HepG2 (cell line): ENCODE results near the gene TPBGL. TPM values are rescaled to one million over a fixed set of nuclear protein-coding genes. Genes with fewer than 3 reads are reported as not detected.

Experiments
- ATAC-seq: fragments of 200-7000 bp; cut with Tn5 transposase; 3 replicates; pipeline ENCODE4 v1.9.1; 2020; ENCODE audit warnings: mild to moderate bottlenecking, moderate library complexity
- BruUV-seq: library from RNA; stranded (reverse); fragments of 400-500 nt; replicated peaks from 2 replicates; lab custom pipeline; 2021; lab: Mats Ljungman, UMichigan
- CTCF ChIA-PET: fragments of 300-600 bp; formaldehyde crosslinking; extraction: SDS; loops from one replicate; lab custom pipeline; 2021; ENCODE audit warnings: low total read pairs, inconsistent platforms, low intra/inter-chr PET ratio; lab: Yijun Ruan, JAX
- POLR2A ChIA-PET: fragments of 350-600 bp; sonication (Branson Sonifier 250); formaldehyde crosslinking; loops from one replicate; lab custom pipeline; 2020; ENCODE audit warnings: antibody characterized with exemption, inconsistent platforms; lab: Yijun Ruan, JAX
- DNase-seq: peaks from one replicate; pipeline ENCODE4 v3.0.0-alpha.2; 2015; ENCODE audit warnings: low spot score
- FAIRE-seq: peaks from 3 replicates; lab custom pipeline; 2011; peaks lifted over from hg19 to GRCh38; lab: Jason Lieb, UNC
- H2AFZ ChIP-seq: one replicate; pipeline ENCODE4 v1.6.1; 2011; ENCODE audit warnings: low read length, inconsistent platforms
- H3K27ac ChIP-seq: fragments of 300-600 bp; 3 replicates; pipeline ENCODE4 v1.8.0; 2011; ENCODE audit warnings: mixed run types, mild to moderate bottlenecking, mixed read lengths, low read length, inconsistent platforms; ENCODE audit not compliant: insufficient read depth; ENCODE audit errors: extremely low read length
- H3K27me3 ChIP-seq, 2 experiments: fragments of 200-600 bp in 1 of 2; 2 replicates in 1 of 2; 3 replicates in 1 of 2; pipeline versions ENCODE4 v1.6.0 to v1.8.0; 2011; ENCODE audit warnings: low read length in 2 of 2, mild to moderate bottlenecking in 2 of 2, moderate library complexity in 2 of 2, inconsistent platforms in 1 of 2; ENCODE audit not compliant: insufficient read depth in 2 of 2, control insufficient read depth in 1 of 2
- H3K36me3 ChIP-seq, 2 experiments: fragments of 200-600 bp in 1 of 2; replicated peaks in 1 of 2; 2 replicates in 1 of 2; 3 replicates in 1 of 2; pipeline versions ENCODE4 v1.5.1 to v1.8.0; 2011; ENCODE audit warnings: low read length in 2 of 2, inconsistent platforms in 1 of 2; ENCODE audit not compliant: insufficient read depth in 2 of 2, control insufficient read depth in 1 of 2
- H3K4me1 ChIP-seq: 2 replicates; pipeline ENCODE4 v1.5.1; 2012; ENCODE audit warnings: low read length, inconsistent platforms; ENCODE audit not compliant: insufficient read depth
- H3K4me2 ChIP-seq: 2 replicates; pipeline ENCODE4 v1.6.0; 2011; ENCODE audit warnings: low read depth, low read length, inconsistent platforms
- H3K4me3 ChIP-seq, 3 experiments: fragments of 200-600 bp in 1 of 3; sonication (generic), shearing (Covaris generic) in 1 of 3; replicated peaks in 1 of 3; 2 replicates each; pipeline ENCODE4 v1.5.1; 2011 to 2016; ENCODE audit warnings: low read length in 3 of 3, inconsistent platforms in 2 of 3, low read depth in 2 of 3, mild to moderate bottlenecking in 2 of 3, control low read depth in 1 of 3, mixed read lengths in 1 of 3; ENCODE audit not compliant: insufficient read depth in 1 of 3
- H3K79me2 ChIP-seq: one replicate; pipeline ENCODE4 v1.6.1; 2011; ENCODE audit warnings: low read length, inconsistent platforms; ENCODE audit not compliant: insufficient read depth
- H3K9ac ChIP-seq: 2 replicates; pipeline ENCODE4 v1.6.0; 2011; ENCODE audit warnings: mild to moderate bottlenecking, low read depth, low read length, inconsistent platforms; ENCODE audit not compliant: insufficient read depth
- H3K9me3 ChIP-seq: 2 replicates; pipeline ENCODE4 v1.5.1; 2012; ENCODE audit warnings: mild to moderate bottlenecking, low read length
- H4K20me1 ChIP-seq: 2 replicates; pipeline ENCODE4 v1.6.0; 2011; ENCODE audit warnings: inconsistent platforms, mild to moderate bottlenecking, low read length, moderate library complexity; ENCODE audit not compliant: insufficient read depth
- MTA1 ChIP-seq: sonication (generic); formaldehyde crosslinking; IDR thresholded peaks from 2 replicates; pipeline ENCODE4 v1.4.0; 2020; ENCODE audit warnings: missing genetic modification reagents, mild to moderate bottlenecking, borderline replicate concordance
- MTERF4 ChIP-seq: sonication (generic); formaldehyde crosslinking; IDR thresholded peaks from 2 replicates; pipeline ENCODE4 v1.8.0; 2023; ENCODE audit warnings: mild to moderate bottlenecking, missing genetic modification reagents
- NAIF1 ChIP-seq: sonication (generic); formaldehyde crosslinking; IDR thresholded peaks from 2 replicates; pipeline ENCODE4 v1.5.0; 2020; ENCODE audit warnings: mild to moderate bottlenecking, missing genetic modification reagents, borderline replicate concordance
- NFYC ChIP-seq: IDR thresholded peaks from 2 replicates; pipeline ENCODE4 v1.6.1; 2016; ENCODE audit warnings: missing genetic modification reagents, missing compliant biosample characterization
- NR2F2 ChIP-seq: IDR thresholded peaks from 2 replicates; pipeline ENCODE4 v1.6.1; 2012; ENCODE audit warnings: low read depth, inconsistent platforms, borderline replicate concordance
- RNF219 ChIP-seq: sonication (generic); formaldehyde crosslinking; IDR thresholded peaks from 2 replicates; pipeline ENCODE4 v1.5.0; 2020; ENCODE audit warnings: mild to moderate bottlenecking, missing genetic modification reagents
- ZFP91 ChIP-seq: sonication (generic); formaldehyde crosslinking; IDR thresholded peaks from 2 replicates; pipeline ENCODE4 v1.9.0; 2022; ENCODE audit warnings: missing genetic modification reagents, mild to moderate bottlenecking, borderline replicate concordance
- ZFYVE20 ChIP-seq: sonication (generic); formaldehyde crosslinking; IDR thresholded peaks from 2 replicates; pipeline ENCODE4 v1.8.0; 2023; ENCODE audit warnings: low read depth, mild to moderate bottlenecking, moderate library complexity, missing genetic modification reagents, borderline replicate concordance
- ZNF205 ChIP-seq: IDR thresholded peaks from 2 replicates; pipeline ENCODE4 v1.6.1; 2018; ENCODE audit warnings: missing biosample characterization, missing genetic modification reagents
- ZNF274 ChIP-seq: sonication (generic); formaldehyde crosslinking; IDR thresholded peaks from 2 replicates; pipeline ENCODE4 v1.5.1; 2020; ENCODE audit warnings: mild to moderate bottlenecking, missing genetic modification reagents
- ZNF280B ChIP-seq: sonication (generic); formaldehyde crosslinking; IDR thresholded peaks from 2 replicates; pipeline ENCODE4 v1.5.0; 2020; ENCODE audit warnings: missing genetic modification reagents, mild to moderate bottlenecking, borderline replicate concordance
- ZNF674 ChIP-seq: sonication (generic); formaldehyde crosslinking; IDR thresholded peaks from 2 replicates; pipeline ENCODE4 v1.5.0; 2020; ENCODE audit warnings: low read depth, mild to moderate bottlenecking, missing genetic modification reagents
- ZNF773 ChIP-seq: sonication (generic); formaldehyde crosslinking; IDR thresholded peaks from 2 replicates; pipeline ENCODE4 v1.4.0; 2020; ENCODE audit warnings: missing genetic modification reagents, borderline replicate concordance
- WGBS: methylation state at CpG from one replicate; pipeline ENCODE4 v1.1.6; 2017; ENCODE audit warnings: low lambda C conversion rate; 5-methylcytosine and 5-hydroxymethylcytosine counted together
- in situ Hi-C: cut with HindIII; loops from 2 replicates; pipeline ENCODE4 v1.10.0; 2017; ENCODE audit warnings: low pct_unique_long_range_greater_than_20kb; ENCODE audit not compliant: extremely low pct_ligation_motif_present
- intact Hi-C: fragments of 100-400 bp; cut with micrococcal nuclease; formaldehyde crosslinking; loops from one replicate; pipeline ENCODE4 v1.10.0; 2022; ENCODE audit not compliant: unreplicated experiment
- polyA plus RNA-seq, 8 experiments: library from polyadenylated mRNA; depleted of rRNA in 3 of 8; stranded (reverse) in 7 of 8; unstranded in 1 of 8; fragments of >200 nt; fragmentation: Illumina TruSeq in 4 of 8; extraction: Trizol in 4 of 8; gene quantifications; 2 replicates each; pipeline versions ENCODE4 v1.2.1 to v1.2.3, GENCODE V29; 2011 to 2016; ENCODE audit warnings: low read depth in 4 of 8, missing spikeins in 1 of 8, mixed read lengths in 1 of 8; ENCODE audit not compliant: insufficient read depth in 1 of 8
- total RNA-seq, 5 experiments: library from RNA; depleted of rRNA; stranded (reverse); fragments of >200 nt; fragmentation: Illumina TruSeq; extraction: Trizol; gene quantifications; 2 replicates each; pipeline ENCODE4 v1.2.3, GENCODE V29; 2016; ENCODE audit warnings: low read depth in 1 of 5

Gene TPBGL
- total and polyA plus RNA-seq, 2 of the 13 experiments (the other 11 are each of a cell fraction or from before 2014, with no cell fraction given): not detected

- POLR2A ChIA-PET: no interaction called here
- intact Hi-C loops (loop anchor here (5.0 kb wide), 1 partner anchor 43 kb away; no protein-coding TSS in a partner anchor), in situ Hi-C loops (loop anchor here (5.0 kb wide), 1 partner anchor 53 kb away; no protein-coding TSS in a partner anchor)
- CTCF ChIA-PET: no interaction called here
- ATAC-seq: no peak
- H3K36me3 ChIP-seq: peaks cover 2 to 6% of the 10 kb centered on the region in 2 experiments; a peak in 4 of 5 replicates
- H3K4me3 ChIP-seq: no peak overlapping the region
- FAIRE-seq: no peak
- BruUV-seq: no TSS peak
- no peak overlapping the region for H2AFZ ChIP-seq
- no peaks in the 10 kb centered on the region for H4K20me1 ChIP-seq
- no peak overlapping the region for H3K4me2 ChIP-seq
- TF ChIP-seq MTERF4 (CRISPR knock-in tag): no peak
- no peak for TF ChIP-seq ZFYVE20
- TF ChIP-seq MTA1 (CRISPR knock-in tag): no peak
- no peak for TF ChIP-seq NFYC (CRISPR knock-in tag)
- no peak for TF ChIP-seq RNF219
- no peak for TF ChIP-seq ZFP91 (CRISPR knock-in tag)
- no peak for TF ChIP-seq ZNF274 (CRISPR knock-in tag)
- TF ChIP-seq NR2F2: no peak
- TF ChIP-seq NAIF1: no peak
- no peak for TF ChIP-seq ZNF674 (CRISPR knock-in tag)
- no peak for TF ChIP-seq ZNF773 (CRISPR knock-in tag)
- TF ChIP-seq ZNF205: no peak
- TF ChIP-seq ZNF280B (CRISPR knock-in tag): no peak
- no peak overlapping the region for H3K9ac ChIP-seq
- peaks cover 26% of the 10 kb centered on the region for H3K4me1 ChIP-seq
- H3K9me3 ChIP-seq: no peaks in the 10 kb centered on the region
- no peak overlapping the region for H3K27ac ChIP-seq
- 93% methylated on average over 10 of the region's 10 CpGs for WGBS
- no peaks in the 10 kb centered on the region for H3K79me2 ChIP-seq
- DNase-seq: no peak
- no peaks in the 10 kb centered on the region for H3K27me3 ChIP-seq
Measured at GRCh38 chr11:75200051-75200450, 40.5 kb upstream of the TPBGL start.
